SK-N-MC (cell line): ENCODE results near the gene LIMK2.

Source experiments
- EZH2 ChIP-seq: fragments of 200-600 bp; sonication (generic); IDR thresholded peaks from one replicate; pipeline ENCODE4 v1.6.1; 2017; ENCODE audit warnings: antibody characterized with exemption
- POLR2AphosphoS5 ChIP-seq: IDR thresholded peaks from 2 replicates; pipeline ENCODE4 v1.6.1; 2012; ENCODE audit warnings: mild to moderate bottlenecking, low read depth, low read length, borderline replicate concordance

GRCh38 chr22:31327806-31328543, 115.9 kb downstream of the LIMK2 start:
- TF ChIP-seq POLR2AphosphoS5 (no peak), EZH2 (no peak)
